ENCODE results near the gene HBE1.
"Not testable (repeated sequence)": the region's sequence is repeated elsewhere in the genome, so short reads cannot be mapped to it uniquely, and the experiment has no call there.

The HBE1 gene

GRCh38 chr11:5272395-5273017, 2.8 kb upstream of the HBE1 start:
- in situ Hi-C loops (cut with HindIII; ENCODE audit: low sequenced_read_pairs), result no loop called here
- no peak for DNase-seq (ENCODE audit: low read depth, low spot score)
- H3K4me3 ChIP-seq (ENCODE audit: low read depth, low read length), result no peak overlapping the region
- TF ChIP-seq CTCF (IDR thresholded peaks at IDR 0.05; ENCODE audit: low read depth, low read length), result no peak

GRCh38 chr11:5267033-5267563, 2.6 kb downstream of the HBE1 start:
- in situ Hi-C loops (cut with HindIII; ENCODE audit: low sequenced_read_pairs), result no loop called here
- no peak for DNase-seq (ENCODE audit: low read depth, low spot score)
- H3K4me3 ChIP-seq (ENCODE audit: low read depth, low read length), result no peak overlapping the region
- TF ChIP-seq CTCF (IDR thresholded peaks at IDR 0.05; ENCODE audit: low read depth, low read length), result no peak

- no peak overlapping the region for H3K4me3 ChIP-seq (ENCODE audit: low read depth, low read length)
- TF ChIP-seq CTCF (IDR thresholded peaks at IDR 0.05; ENCODE audit: low read depth, low read length), result no peak
- in situ Hi-C loops (cut with HindIII; ENCODE audit: low sequenced_read_pairs), result no loop called here
- no peak for DNase-seq (ENCODE audit: low read depth, low spot score)
Observed at GRCh38 chr11:5266609-5267008, 3.1 kb downstream of the HBE1 start.

- TF ChIP-seq CTCF (IDR thresholded peaks at IDR 0.05; ENCODE audit: low read depth, low read length), result no peak
- H3K4me3 ChIP-seq (ENCODE audit: low read depth, low read length), result no peak overlapping the region
- no peak for DNase-seq (ENCODE audit: low read depth, low spot score)
- in situ Hi-C loops (cut with HindIII; ENCODE audit: low sequenced_read_pairs), result no loop called here
Observed at GRCh38 chr11:5265832-5266231, 3.9 kb downstream of the HBE1 start.

GRCh38 chr11:5258543-5259262, 11.0 kb downstream of the HBE1 start:
- TF ChIP-seq CTCF (IDR thresholded peaks at IDR 0.05; ENCODE audit: low read depth, low read length), result no peak
- in situ Hi-C loops (cut with HindIII; ENCODE audit: low sequenced_read_pairs), result no loop called here
- no peak for DNase-seq (ENCODE audit: low read depth, low spot score)
- no peak overlapping the region for H3K4me3 ChIP-seq (ENCODE audit: low read depth, low read length)

- no peak overlapping the region for H3K4me3 ChIP-seq (ENCODE audit: low read depth, low read length)
- no peak for TF ChIP-seq CTCF (IDR thresholded peaks at IDR 0.05; ENCODE audit: low read depth, low read length)
- DNase-seq (ENCODE audit: low read depth, low spot score), result no peak
- in situ Hi-C loops (cut with HindIII; ENCODE audit: low sequenced_read_pairs), result no loop called here
Observed at GRCh38 chr11:5257296-5257695, 12.4 kb downstream of the HBE1 start.

GRCh38 chr11:5254646-5255413, 14.9 kb downstream of the HBE1 start, which contains the start of gene HBG2:
Gene HBG2 (minus strand): TSS chr11:5254781. CDS start chr11:5254728, 53 bp downstream.
- DNase-seq (ENCODE audit: low read depth, low spot score); H3K4me3 ChIP-seq (ENCODE audit: low read depth, low read length); in situ Hi-C loops (cut with HindIII; ENCODE audit: low sequenced_read_pairs): not testable (repeated sequence)

GRCh38 chr11:5254023-5254422, 15.7 kb downstream of the HBE1 start:
- DNase-seq (ENCODE audit: low read depth, low spot score); in situ Hi-C loops (cut with HindIII; ENCODE audit: low sequenced_read_pairs): not testable (repeated sequence)

GRCh38 chr11:5253440-5253839, 16.3 kb downstream of the HBE1 start:
- H3K4me3 ChIP-seq (ENCODE audit: low read depth, low read length); in situ Hi-C loops (cut with HindIII; ENCODE audit: low sequenced_read_pairs); DNase-seq (ENCODE audit: low read depth, low spot score): not testable (repeated sequence)

More at GRCh38 chr11:5254023-5254422, 15.7 kb downstream of the HBE1 start:
- H3K4me3 ChIP-seq (ENCODE audit: low read depth, low read length), result not testable (repeated sequence)

Measured in astrocyte of the spinal cord (primary cell).